Measurements from ENCODE around the gene AHNAK2.
"Not testable (repeated sequence)": the region's sequence is repeated elsewhere in the genome, so short reads cannot be mapped to it uniquely, and the experiment has no call there.

AHNAK2 gene

GRCh38 chr14:104971447-104972240 lies 6.5 kb downstream of the AHNAK2 start:
- DNase-seq: no peak

- no peak for DNase-seq
Measured at GRCh38 chr14:104970231-104971068, 7.7 kb downstream of the AHNAK2 start.

GRCh38 chr14:104969741-104970230 lies 8.4 kb downstream of the AHNAK2 start:
- no peak for DNase-seq

GRCh38 chr14:104968541-104969401 lies 9.4 kb downstream of the AHNAK2 start:
- no peak for DNase-seq

GRCh38 chr14:104968153-104968527 lies 10.0 kb downstream of the AHNAK2 start:
- DNase-seq: no peak

- no peak for DNase-seq
Measured at GRCh38 chr14:104967386-104968152, 10.6 kb downstream of the AHNAK2 start.

GRCh38 chr14:104966981-104967385 lies 11.2 kb downstream of the AHNAK2 start:
- DNase-seq: no peak

GRCh38 chr14:104966261-104966865 lies 11.8 kb downstream of the AHNAK2 start:
- no peak for DNase-seq

GRCh38 chr14:104965561-104966231 lies 12.5 kb downstream of the AHNAK2 start:
- DNase-seq: no peak

GRCh38 chr14:104964546-104964945 lies 13.6 kb downstream of the AHNAK2 start:
- no peak for DNase-seq

GRCh38 chr14:104957146-104958113 lies 20.7 kb downstream of the AHNAK2 start:
- DNase-seq: no peak

GRCh38 chr14:104956290-104956890 lies 21.8 kb downstream of the AHNAK2 start:
- DNase-seq: no peak

GRCh38 chr14:104955396-104955770 lies 22.8 kb downstream of the AHNAK2 start:
- no peak for DNase-seq

- DNase-seq: no peak
Measured at GRCh38 chr14:104954746-104955395, 23.3 kb downstream of the AHNAK2 start.

- DNase-seq: no peak
Measured at GRCh38 chr14:104953896-104954656, 24.1 kb downstream of the AHNAK2 start.

- no peak for DNase-seq
Measured at GRCh38 chr14:104953097-104953496, 25.1 kb downstream of the AHNAK2 start.

GRCh38 chr14:104951863-104952657 lies 26.1 kb downstream of the AHNAK2 start:
- DNase-seq: not testable (repeated sequence)
